Measurements from ENCODE around the gene ZDHHC13.
A peak's percentile ranks its signal among the peaks of the same experiment; 100 is the strongest.

Gene ZDHHC13

DNA sequence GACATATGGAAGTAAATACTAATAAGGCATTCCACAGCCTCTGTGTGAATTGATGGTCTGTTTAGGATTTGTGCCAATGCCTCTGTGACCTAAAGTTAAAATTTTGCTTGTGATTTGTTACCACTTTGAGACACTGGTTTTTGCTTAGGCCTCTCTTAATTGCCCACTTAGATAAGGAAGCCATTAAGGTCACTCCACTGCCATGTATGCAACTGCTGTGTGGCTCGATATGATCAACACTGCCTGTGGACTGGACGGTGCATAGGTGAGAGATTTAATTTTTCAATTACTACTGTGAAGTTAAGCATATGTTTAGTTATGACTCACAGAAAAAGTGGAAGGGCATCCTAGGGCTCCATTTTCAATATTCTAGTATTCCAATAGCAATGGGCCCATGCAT is 47.9 kb downstream of the ZDHHC13 start:
- no peak for DNase-seq (ENCODE audit: low read depth in 2 of 2)

DNA sequence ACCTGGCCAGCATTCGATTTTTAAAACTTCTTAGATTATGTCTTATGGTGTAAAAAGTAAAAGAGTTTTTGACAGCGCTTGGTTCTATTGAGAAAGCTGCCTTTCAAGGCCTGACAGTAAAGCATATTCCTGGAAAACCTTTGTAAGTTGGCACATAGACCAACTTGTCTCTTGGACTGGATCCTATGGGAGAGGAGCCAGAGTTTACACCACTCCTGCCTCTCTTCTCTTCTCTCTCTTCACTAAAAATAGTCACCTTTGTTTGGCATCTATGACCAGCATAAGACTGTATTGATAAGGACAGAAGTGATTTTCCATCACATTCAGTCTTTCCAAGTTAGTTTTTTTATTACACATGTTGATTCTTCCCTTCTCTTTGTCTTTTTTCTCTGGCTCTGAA is 51.1 kb downstream of the ZDHHC13 start:
- no peak for DNase-seq (ENCODE audit: low read depth in 2 of 2)

DNA sequence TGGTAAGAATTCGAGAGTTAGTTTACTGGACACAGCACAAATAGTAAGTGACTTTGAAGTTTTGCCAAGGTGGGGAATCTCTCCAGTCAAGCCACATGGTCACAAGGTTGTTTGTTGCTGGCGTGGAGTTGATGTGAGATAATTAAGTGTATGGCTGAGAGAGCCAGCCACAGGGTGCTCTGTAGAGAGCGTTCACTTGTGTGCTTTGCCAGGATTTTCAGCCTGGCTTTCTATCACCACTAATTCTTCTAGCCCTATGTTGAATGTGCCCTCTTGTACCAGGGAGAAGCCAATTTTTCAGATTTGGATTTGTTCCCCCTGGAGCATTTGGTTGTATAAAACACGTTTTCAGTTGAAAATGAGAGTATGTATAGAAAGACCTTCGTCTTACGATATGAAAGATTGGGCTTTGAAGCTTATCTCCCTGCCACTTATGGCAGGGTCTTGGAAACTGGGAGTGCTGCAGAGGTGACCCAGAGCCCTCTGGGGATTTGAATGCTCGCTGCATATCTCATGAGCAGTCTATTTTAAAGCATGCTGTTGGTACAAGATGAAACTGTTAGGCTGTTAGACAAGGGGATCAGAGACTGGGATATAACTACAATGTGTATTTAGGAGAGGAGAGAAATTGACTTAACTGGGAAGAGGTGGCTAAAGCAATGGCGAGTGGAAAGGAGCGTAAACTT is 56.2 kb downstream of the ZDHHC13 start:
- DNase-seq (ENCODE audit: low read depth in 2 of 2), result no peak

DNA sequence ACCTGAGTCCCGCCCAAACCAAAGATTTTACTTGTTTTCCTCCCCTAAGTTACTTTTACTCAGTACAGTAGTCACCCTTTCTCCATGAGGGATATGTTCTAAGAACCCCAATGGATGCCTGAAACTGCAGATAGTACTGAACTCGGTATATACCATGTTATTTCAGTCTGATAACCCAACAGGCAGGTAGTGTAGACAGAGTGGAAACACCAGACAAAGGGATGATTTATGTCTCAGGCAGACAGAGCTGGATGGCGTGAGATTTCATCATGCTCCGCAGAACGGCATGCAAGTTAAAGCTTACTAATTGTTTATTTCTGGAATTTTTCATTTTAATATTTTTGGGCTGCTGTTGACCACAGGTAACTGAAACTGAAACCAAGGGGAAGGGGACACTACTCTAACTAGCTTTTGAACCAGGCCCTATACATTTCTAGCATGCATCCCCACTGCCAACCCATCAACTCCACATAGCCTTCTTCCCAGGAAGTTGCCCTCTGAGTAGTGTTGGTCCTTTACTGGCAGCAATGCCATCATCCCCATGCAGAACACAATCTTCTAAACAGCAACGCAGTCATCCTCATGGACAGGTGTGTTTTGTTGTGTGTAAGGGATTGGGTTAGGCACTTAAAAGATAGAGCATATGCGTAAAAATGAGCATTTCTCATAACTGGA is 57.1 kb downstream of the ZDHHC13 start:
- DNase-seq (ENCODE audit: low read depth in 2 of 2), result no peak

DNA sequence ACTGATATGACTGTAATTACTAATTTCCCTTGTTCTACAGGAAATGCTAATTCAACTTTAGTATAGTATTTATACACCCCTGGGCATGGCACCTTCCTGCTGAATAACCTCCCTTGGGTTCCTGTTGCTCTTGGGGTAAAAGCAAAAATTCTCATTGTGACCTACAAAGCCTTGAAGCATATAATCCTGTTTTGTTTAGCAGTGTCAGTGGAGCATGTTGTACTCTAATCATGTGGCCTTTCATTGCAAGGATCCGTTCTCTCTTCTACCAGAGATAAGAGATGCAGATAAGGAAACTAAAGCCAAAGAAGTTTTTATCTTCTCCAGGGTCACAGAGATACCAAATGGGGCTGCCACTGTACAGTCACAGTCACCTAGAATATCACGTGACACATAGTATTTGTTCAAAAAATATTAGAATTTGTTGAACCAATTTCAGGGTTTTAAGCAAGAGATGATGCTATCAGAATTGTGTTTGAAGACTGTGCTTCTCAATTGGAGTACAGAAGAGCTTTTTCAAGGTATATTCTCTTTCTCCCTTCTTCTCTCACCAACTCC is 59.7 kb downstream of the ZDHHC13 start:
- DNase-seq (ENCODE audit: low read depth in 2 of 2), result no peak

DNA sequence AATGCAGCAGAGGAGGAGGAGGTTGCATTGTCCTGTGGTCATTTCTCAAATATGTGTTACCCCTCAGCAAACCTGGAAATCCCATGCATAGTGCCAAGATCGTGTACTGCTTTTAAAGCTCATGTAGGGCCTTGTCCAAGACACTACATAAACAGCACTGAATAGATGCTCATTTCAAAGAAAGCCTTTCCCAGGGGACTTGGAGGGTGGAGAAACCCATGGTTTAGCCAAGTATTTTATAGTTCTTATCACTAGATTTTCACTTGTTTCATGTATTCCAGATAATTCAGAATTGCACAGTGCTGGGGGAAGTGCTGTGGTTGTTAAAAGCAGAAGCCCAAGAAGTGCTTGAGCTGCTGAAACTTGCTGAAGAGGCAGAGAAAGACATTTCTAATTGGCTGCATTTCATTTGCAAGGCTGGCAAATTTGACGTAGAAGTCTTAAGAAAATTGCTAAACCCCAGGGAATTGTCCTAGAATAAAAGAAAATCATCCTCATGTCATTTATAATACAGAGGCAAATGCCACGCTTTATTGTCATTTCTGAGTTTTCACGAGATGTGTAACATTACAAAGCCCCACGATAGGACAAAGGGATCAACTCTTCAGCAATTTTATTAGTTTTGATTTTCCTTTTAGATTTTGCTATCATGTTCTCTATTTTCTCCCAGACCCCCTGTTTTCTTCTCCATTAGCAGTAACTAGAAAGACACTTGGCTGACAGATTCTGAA is 64.7 kb downstream of the ZDHHC13 start:
- no peak for DNase-seq (ENCODE audit: low read depth in 2 of 2)

DNA sequence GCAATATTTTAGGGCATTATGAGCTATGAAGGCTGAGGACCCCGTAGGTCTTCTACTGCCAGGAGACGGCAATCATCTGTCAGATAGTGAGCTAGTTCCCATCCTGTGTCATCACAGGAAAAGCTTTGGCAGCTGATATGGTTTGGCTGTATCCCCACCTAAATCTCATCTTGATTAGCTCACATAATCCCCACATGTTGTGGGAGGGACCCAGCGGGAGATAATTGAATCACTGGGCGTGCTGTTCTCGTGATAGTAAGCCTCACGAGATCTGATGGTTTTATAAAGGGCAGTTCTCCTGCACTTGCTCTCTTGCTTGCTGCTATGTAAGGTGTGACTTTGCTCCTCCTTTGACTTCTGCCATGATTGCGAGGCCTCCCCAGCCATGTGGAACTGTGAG is 66.7 kb downstream of the ZDHHC13 start:
- DNase-seq (ENCODE audit: low read depth in 2 of 2), result no peak

DNA sequence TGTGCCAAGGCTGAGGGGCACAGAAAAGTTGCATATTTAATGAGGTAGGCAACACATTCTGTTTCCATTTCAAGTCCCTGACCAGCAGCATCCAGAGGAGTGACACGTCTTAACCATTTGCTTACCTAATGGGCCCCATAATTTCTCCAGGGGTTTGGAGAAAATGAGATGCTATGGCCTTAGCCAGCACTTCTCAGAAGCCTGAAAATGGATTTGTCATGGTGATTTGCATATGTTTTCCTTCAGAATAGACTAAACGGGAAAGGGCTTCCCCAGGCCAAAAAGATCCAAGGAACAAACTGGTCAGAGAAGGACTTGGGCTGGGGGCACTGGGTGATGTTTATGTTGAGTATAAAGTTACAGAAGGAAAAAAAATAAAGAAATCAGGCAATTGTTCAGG is 68.1 kb downstream of the ZDHHC13 start:
- DNase-seq (ENCODE audit: low read depth in 2 of 2), result no peak

DNA sequence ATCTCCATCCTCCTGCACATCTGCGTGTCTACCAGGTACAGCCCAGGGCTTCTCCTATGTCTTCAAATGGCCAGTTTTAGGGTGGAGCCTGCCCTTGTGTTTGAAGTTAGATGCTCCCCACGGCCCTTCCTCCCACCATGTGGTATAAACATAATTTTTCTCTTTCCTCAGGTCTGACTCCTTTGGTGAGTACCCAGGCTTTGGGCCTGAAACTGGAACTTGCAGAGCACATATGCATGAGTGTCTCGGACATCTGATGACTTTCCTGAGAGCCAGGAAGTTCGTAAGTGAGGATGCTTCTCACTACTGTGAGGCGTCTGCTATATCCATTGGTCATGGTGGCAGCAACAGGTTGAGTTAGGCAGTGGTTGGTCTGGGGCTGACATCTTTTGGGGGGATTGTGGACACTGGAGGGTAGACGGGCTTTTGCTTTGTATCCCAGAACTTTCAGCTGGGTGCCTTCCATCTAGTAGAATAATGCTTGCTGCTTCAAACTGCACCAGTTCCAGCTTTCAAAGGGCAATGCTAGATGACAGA is 68.6 kb downstream of the ZDHHC13 start:
- no peak for DNase-seq (ENCODE audit: low read depth in 2 of 2)

DNA sequence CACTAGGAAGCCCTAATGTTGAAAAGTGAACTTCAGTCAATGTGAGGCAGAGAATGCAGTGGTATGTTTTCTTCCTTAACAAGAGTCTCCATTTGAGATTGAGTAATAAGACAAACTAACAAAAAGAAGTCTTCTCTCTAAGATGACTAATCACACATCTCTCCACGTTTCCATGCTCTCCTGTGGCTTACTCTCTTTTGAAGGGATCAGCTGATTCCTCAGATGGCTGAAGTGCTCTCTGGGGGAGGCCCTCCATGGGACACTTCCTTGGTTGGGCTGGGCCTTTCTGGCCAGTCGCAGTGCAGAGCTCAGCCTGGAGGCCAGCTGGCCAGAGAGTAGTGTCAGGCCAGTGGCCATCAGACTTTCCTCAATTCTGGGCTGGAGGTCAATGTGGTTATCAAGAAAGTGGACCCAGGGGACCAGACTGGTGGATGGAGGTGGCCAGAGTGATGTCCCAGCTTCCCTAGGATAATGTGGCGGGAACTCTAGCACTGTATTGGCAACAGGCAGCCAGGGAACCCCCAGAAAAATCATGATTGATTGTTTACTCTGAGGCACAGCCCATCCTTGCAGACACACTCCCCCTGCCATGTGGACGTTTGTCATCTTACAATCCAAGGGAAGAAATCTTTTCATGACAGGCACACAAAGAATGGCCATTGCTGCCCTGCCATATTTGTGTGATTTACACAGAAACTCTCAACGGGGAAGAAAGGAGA is 70.3 kb downstream of the ZDHHC13 start:
- no peak for DNase-seq (ENCODE audit: low read depth in 2 of 2)

DNA sequence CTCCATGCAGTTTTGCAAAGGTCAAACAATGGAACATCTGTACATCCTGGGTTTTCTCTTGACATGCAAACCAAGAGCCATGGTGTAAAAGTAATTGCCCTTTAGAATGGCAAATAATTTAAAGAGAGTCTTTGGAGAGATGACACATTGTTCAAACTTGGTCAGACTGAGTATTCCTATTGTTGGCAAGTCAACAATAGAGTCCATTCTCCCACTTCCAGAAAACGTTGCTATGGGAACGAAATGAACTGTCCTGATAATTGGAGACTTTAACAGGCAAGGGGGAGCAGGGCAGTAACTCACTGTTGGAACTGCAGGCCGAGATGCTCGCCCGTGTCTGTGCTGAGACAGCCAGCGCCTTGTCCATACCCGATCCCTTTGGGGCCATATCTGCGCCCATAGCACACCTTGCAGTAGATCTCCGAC is 70.9 kb downstream of the ZDHHC13 start:
- DNase-seq (ENCODE audit: low read depth in 2 of 2), result no peak

DNA sequence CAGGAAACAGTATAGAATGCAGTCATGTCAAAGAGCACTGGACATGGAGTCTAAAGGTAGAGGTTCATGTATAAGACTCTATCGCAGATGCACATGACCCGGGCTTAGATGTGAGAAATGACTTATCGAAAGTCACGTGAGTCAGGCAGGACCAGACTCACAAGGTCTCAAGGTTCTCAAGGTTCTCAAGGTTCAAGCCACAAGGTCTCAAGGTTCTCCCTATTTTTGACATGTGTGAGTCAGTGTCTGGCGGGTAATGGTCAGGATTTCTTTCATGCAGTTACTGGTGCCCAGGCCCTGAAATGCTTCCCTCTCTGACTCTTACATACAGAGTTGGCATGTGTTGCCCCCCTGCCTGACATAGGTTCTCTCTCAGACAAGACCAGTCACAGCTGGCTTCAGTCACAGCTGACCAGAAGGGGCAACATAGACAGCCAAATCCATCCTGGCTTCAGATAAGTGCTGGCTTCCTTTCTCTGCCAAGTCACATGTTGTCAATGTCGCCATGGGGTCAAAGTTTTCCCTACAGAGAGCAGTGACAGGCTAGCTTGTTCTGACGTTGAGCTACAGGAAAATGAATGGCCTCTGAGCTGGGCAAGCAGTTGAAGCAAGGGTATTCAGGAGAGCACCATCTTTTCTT is 74.7 kb downstream of the ZDHHC13 start:
- DNase-seq (ENCODE audit: low read depth in 2 of 2), result no peak

DNA sequence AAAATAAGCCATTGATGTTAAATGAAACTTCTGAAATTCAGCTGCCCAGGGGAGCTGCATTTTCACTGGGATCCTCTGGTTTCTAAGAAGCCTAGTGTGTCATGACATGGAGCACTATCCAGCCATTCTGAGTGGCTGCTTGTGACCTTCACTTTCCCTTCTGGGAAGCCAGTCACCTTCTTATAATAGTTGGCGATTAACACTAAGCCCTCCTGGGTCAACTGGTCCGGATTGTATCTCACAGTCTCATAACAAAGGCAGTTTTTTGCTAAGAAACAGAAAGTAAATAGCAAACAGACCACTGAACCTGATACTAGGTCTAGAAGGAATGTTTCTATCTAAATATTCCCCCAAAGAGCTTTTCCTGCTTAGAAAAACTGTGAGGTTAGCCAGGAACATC is 76.9 kb downstream of the ZDHHC13 start:
- DNase-seq (ENCODE audit: low read depth in 2 of 2), result no peak

DNA sequence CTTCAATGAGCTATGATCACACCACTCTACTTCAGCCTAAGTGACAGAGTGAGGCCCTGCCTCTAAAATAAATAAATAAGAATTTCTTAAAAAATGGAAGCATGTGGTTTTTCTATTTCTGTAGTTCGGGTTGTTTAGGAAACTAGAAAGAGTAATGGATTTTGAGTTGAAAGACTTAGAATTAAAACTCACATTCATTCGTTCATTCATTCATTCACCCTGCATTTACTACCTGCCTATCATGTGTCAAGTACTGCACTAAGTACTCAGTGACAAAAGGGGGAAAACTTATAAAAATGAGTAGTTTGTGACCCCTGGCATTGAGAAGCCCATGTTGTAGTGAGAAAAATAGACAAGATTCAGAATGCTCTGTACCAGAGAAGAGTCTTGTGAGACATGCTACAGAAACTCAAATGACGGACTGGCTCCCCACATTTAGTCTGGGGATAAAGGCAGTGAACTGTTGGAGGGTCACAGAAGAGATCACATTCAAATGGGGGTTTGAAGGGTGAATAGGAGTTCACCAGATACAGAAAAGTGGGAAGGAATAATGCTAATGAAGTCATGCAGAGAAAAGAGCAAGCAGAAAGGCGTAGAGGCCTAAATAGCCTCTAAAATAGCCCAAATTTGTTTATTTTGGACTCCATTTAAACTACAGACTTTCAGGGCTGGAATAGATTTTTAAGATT is 77.8 kb downstream of the ZDHHC13 start:
- DNase-seq (ENCODE audit: low read depth in 2 of 2), result no peak

DNA sequence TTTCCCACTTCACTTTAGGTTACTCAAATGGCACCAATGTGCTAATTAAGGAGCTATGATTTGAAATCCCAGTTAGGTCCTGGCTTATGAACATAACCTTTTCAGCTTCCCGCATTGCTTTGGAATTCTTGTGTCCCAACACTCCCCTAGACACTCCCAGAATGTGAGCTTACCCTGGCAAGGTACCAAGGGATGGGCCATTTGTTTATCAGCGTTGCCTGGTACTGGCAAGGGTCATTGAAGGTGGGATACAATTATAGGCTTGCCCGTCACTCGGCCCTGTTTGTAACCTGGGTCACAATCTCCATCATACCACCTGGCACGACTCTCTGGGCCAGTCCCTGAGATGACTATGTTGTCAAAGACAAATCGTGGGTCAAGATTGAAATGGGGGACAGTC is 79.5 kb downstream of the ZDHHC13 start:
- no peak for DNase-seq (ENCODE audit: low read depth in 2 of 2)

DNA sequence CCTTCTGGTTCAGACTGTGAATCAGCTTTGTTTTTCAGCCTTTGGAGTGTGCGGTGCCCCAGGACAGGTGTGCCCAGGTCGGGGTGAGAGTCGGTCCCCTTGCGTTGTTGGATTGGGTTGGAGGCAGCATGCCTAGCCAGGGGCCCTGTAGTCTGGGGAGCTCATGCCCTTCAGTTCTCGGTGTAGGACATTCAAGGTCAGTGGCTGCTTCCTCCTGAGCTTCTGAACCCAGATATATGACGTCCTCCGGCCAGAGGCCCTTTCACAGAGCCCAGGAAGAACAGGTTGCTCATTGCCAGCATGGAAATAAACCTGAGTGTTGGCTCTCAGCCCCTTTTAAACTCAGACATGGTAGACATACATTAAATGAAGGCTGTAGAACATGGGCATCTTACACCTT is 82.1 kb downstream of the ZDHHC13 start:
- no peak for DNase-seq (ENCODE audit: low read depth in 2 of 2)

DNA sequence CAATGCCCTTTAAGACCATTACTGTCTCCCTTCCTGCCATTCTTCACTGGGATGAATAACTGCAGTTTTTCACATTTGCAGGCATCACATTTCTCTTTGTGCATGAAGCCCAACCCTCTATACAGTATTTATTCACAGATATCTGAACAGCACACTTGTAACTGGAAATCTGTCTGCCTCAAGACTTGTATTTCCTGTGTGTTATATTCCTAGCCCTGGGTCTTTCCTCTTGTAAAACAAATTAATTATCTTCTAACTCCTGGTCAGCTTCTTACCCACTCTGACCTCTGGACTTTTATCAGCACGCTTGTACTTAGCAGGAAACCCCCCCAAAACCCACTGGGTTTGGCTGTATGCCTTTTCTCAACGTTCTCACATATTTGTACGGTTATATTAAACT is 82.8 kb downstream of the ZDHHC13 start:
- DNase-seq (ENCODE audit: low read depth in 2 of 2), result no peak

DNA sequence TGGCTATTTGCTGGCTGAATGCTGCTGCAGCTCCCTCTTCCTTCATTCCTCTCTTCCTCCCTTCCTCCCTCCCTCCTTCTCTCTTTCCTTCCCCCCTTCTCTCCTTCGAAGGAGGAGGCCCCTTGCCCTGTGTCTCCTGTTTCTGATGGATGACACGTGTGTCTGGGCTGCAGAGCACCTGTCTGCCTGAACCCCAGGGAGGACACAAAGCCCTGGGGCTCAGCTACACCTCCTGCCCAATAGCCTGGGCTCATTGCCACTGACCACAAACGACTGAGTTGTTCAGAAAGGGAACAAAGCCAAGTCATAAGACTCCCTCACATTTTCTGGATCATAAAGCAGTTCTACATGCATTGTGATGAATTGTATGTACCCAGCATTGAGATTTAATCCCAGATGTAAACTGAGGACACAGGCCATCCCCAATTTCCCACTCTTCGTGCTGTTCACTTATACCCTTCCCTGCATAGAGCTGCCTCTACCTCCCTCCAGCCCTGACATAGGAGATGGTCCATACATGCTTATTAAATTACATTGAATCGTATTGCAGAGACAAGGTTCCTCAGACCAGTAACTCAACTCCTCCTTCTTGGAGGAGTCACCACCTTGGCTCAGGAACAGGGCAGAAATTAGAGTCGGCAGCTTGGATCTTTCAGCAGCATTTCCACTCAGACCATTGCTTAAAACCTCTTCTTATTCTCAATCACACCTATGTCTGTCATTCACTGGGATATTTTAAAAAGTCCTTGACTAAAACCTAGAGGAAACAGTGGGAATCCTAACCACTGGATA is 83.6 kb downstream of the ZDHHC13 start:
- DNase-seq (ENCODE audit: low read depth in 2 of 2), result peak; percentile 10 to 20

DNA sequence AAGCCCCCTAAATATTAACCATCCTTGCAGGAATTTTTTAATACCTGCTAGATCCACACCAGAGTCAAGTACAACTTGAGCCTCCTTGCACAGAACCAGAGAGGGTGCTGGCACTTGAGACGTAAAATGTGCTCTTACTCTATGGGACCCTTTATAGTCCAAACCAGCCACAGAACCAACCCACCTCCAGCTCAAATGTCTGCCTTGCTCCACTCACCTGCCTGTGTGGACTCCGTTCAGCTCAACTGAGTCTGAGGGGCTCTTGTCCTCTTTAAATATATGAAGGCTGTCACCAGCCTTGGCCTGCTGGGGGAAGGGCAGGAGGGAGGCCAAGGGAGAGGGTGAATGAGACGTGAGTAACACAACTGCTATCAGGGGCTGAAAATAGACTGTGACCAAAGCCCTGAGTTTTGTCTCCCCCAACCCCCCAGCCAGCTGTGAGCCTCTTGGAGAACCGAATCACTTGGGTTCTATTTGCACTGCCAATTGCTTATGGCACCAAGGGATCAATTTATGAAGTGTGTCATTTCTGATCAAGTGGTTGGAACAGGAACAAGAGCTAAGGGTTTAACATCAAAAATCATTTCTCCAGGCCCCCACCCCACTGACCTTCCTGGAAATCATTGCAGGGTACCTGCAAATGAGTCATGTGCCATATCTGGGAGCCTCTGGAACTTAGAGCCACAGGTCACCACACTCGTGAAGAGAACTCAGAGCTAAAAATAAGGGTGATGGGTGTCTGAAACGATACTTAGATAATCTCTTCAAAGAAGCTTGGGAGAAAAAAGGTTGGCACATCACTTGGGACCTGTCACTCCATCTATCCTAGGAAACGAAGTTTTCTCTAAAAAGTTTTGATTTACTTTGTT is 85.0 kb downstream of the ZDHHC13 start, which contains the start of gene CSRP3:
Gene CSRP3 (minus strand): TSS at position 247 of the 869 bp plus-strand sequence. CDS start 9,535 bp downstream, outside the sequence.
- no peak for DNase-seq (ENCODE audit: low read depth in 2 of 2)
